ENCODE data around the gene BRCA2. TPM values are rescaled to one million over a fixed set of nuclear protein-coding genes. Genes with fewer than 3 reads are reported as not detected.

The BRCA2 gene
- total RNA-seq, 1 experiment from 2014 or later: 14.5 TPM

DNA sequence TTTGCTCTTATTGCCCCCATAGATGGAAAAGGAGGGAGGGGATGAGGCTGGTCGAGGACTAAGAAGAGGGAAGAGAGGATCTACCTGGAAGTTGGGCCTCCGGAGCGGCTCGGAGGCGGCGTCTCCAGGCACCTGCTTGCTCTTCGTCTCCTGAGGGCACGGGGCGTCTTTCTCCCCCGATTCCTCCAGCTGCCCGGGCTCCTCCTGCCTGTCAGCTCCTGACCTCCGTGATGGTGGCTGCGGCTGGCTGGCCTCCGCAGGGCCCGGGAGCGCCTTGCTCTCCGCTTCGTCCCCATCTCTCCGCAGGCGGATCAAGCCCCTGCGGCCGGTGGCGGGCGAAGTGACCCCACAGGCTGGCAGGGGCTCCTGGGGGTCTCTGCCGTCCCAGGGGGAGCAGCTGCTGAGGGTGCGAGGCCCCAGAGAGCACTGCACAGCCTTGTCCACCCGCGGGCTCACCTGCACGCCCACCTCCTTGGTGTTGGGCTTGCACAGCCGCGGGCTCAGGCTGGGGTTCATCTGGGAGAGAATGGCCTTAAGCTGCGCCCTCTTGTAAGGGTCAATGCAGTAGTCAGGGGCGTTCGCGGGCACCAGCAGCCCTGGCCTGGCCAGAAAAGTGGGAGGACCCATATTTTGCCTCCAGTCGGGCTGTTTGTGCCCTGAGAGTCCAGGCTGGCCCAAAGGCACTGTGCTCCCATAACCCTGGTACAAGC lies 4.0 kb upstream of the BRCA2 start:
- BruUV-seq (replicated peaks): no TSS peak
- CTCF ChIA-PET: interaction anchor here (0.6 to 0.7 kb wide), 2 partner anchors 42 to 228 kb away, joined by 7 to 9 read pairs; no protein-coding TSS in a partner anchor
- H2AFZ ChIP-seq: no peak overlapping the region

GRCh38 chr13:32314271-32315237 lies 754 bp upstream of the BRCA2 start:
- H3K27me3 ChIP-seq (ENCODE audit: insufficient read depth, low read depth): no peaks in the 10 kb centered on the region
- H3K9me2 ChIP-seq (ENCODE audit: insufficient read depth): no peaks in the 10 kb centered on the region
- CTCF ChIA-PET: interaction anchor here (0.5 to 0.7 kb wide), 5 partner anchors 347 to 405 kb away, joined by 3 to 12 read pairs (median 4); no protein-coding TSS in a partner anchor
- no peaks in the 10 kb centered on the region; the same call in 1 of the 2 replicates for H3F3A ChIP-seq (ENCODE audit: insufficient read depth, low read depth)
- TSS peak; percentile 74 for BruUV-seq (replicated peaks)
- TF ChIP-seq, protein P1, sequence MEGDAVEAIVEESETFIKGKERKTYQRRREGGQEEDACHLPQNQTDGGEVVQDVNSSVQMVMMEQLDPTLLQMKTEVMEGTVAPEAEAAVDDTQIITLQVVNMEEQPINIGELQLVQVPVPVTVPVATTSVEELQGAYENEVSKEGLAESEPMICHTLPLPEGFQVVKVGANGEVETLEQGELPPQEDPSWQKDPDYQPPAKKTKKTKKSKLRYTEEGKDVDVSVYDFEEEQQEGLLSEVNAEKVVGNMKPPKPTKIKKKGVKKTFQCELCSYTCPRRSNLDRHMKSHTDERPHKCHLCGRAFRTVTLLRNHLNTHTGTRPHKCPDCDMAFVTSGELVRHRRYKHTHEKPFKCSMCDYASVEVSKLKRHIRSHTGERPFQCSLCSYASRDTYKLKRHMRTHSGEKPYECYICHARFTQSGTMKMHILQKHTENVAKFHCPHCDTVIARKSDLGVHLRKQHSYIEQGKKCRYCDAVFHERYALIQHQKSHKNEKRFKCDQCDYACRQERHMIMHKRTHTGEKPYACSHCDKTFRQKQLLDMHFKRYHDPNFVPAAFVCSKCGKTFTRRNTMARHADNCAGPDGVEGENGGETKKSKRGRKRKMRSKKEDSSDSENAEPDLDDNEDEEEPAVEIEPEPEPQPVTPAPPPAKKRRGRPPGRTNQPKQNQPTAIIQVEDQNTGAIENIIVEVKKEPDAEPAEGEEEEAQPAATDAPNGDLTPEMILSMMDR (conservative IDR thresholded peaks at IDR 0.05): no peak
- no peak for TF ChIP-seq EZH2 (IDR thresholded peaks at IDR 0.05; ENCODE audit: low read depth)
- no peaks in the 10 kb centered on the region for H4K20me1 ChIP-seq (ENCODE audit: insufficient read depth)
- peaks cover 16% of the 10 kb centered on the region for H3K4me1 ChIP-seq (replicated peaks; ENCODE audit: insufficient read depth)
- peak overlapping the region; percentile 95 for H3K27ac ChIP-seq
- peak overlapping the region; percentile 95 for H3K4me3 ChIP-seq
- no peaks in the 10 kb centered on the region for H3K9me3 ChIP-seq (ENCODE audit: insufficient read depth, low read depth)
- peak overlapping the region; percentile 93 for H3K4me2 ChIP-seq
- peak; percentile 42 to 66 for DNase-seq
- peaks cover 9% of the 10 kb centered on the region for H3K79me2 ChIP-seq (ENCODE audit: low read depth)
- POLR2A ChIA-PET (ENCODE audit: unreplicated experiment): interaction anchor here (0.6 to 0.7 kb wide), 6 partner anchors 150 to 1481 kb away, joined by 3 to 37 read pairs (median 4); no protein-coding TSS in a partner anchor
- H3K36me3 ChIP-seq (ENCODE audit: low read depth): 0 out of 2 replicates have a peak, but pooled peaks cover 6% of the 10 kb centered on the region
- H2AFZ ChIP-seq: peak overlapping the region; percentile 100
- intact Hi-C loops (cut with micrococcal nuclease; ENCODE audit: unreplicated experiment): loop anchor here (2.0 to 10.0 kb wide), 3 partner anchors 220 to 320 kb away; partner anchors contain the start of genes N4BP2L2 and PDS5B

More for the DNA sequence above, 4.0 kb upstream of the BRCA2 start:
- intact Hi-C loops (cut with micrococcal nuclease; ENCODE audit: unreplicated experiment): loop anchor here (10.0 kb wide), 2 partner anchors 223 to 317 kb away; partner anchors contain the start of gene N4BP2L2
- Histone ChIP-seq H3K27ac (no peak overlapping the region), H3K9me2 (ENCODE audit: insufficient read depth) (no peaks in the 10 kb centered on the region), H3K4me3 (no peak overlapping the region), H4K20me1 (ENCODE audit: insufficient read depth) (no peaks in the 10 kb centered on the region), H3F3A (ENCODE audit: insufficient read depth, low read depth) (no peaks in the 10 kb centered on the region; the same call in 1 of the 2 replicates), H3K4me1 (replicated peaks; ENCODE audit: insufficient read depth) (peaks cover 8% of the 10 kb centered on the region), H3K36me3 (ENCODE audit: low read depth) (no peaks in the 10 kb centered on the region), H3K4me2 (no peak overlapping the region), H3K79me2 (ENCODE audit: low read depth) (peaks cover 3% of the 10 kb centered on the region), H3K9me3 (ENCODE audit: insufficient read depth, low read depth) (no peaks in the 10 kb centered on the region), H3K27me3 (ENCODE audit: insufficient read depth, low read depth) (no peaks in the 10 kb centered on the region)
- POLR2A ChIA-PET (ENCODE audit: unreplicated experiment): no interaction called here
- TF ChIP-seq EZH2 (IDR thresholded peaks at IDR 0.05; ENCODE audit: low read depth): no peak
- TF ChIP-seq, protein P1 (conservative IDR thresholded peaks at IDR 0.05): no peak
- DNase-seq: no peak

- Histone ChIP-seq H3F3A (ENCODE audit: insufficient read depth, low read depth) (no peaks in the 10 kb centered on the region; the same call in 1 of the 2 replicates), H4K20me1 (ENCODE audit: insufficient read depth) (no peaks in the 10 kb centered on the region), H3K4me2 (peak overlapping the region; percentile 93), H3K36me3 (ENCODE audit: low read depth) (peaks cover 13% of the 10 kb centered on the region; the same call in 1 of the 2 replicates), H3K27ac (peak overlapping the region; percentile 95), H3K9me3 (ENCODE audit: insufficient read depth, low read depth) (no peaks in the 10 kb centered on the region), H3K27me3 (ENCODE audit: insufficient read depth, low read depth) (no peaks in the 10 kb centered on the region), H2AFZ (peak overlapping the region; percentile 100), H3K4me3 (peak overlapping the region; percentile 95), H3K4me1 (replicated peaks; ENCODE audit: insufficient read depth) (peaks cover 16% of the 10 kb centered on the region), H3K9me2 (ENCODE audit: insufficient read depth) (no peaks in the 10 kb centered on the region), H3K79me2 (ENCODE audit: low read depth) (peaks cover 9% of the 10 kb centered on the region)
- TF ChIP-seq, protein P1 (conservative IDR thresholded peaks at IDR 0.05): no peak
- TF ChIP-seq EZH2 (IDR thresholded peaks at IDR 0.05; ENCODE audit: low read depth): no peak
- DNase-seq: no peak
- POLR2A ChIA-PET (ENCODE audit: unreplicated experiment): interaction anchor here (0.5 to 0.7 kb wide), 4 partner anchors 30 to 318 kb away, joined by 3 to 4 read pairs (median 3); no protein-coding TSS in a partner anchor
- BruUV-seq (replicated peaks): no TSS peak
- intact Hi-C loops (cut with micrococcal nuclease; ENCODE audit: unreplicated experiment): loop anchor here (10.0 kb wide), 2 partner anchors 219 to 321 kb away; partner anchors contain the start of gene N4BP2L2
- CTCF ChIA-PET: interaction anchor here (0.6 kb wide), 2 partner anchors 15 to 123 kb away, joined by 4 to 7 read pairs; no protein-coding TSS in a partner anchor
Measured at GRCh38 chr13:32316028-32316339, 676 bp downstream of the BRCA2 start.
